GM21723 (cell line): ENCODE results near the gene PAPOLB.

ENCODE experiments used
- ATAC-seq: cut with Tn5 transposase; IDR thresholded peaks from one replicate; pipeline ENCODE4 v1.9.1; 2021; ENCODE audit warnings: mild to moderate bottlenecking, moderate library complexity; ENCODE audit not compliant: unreplicated experiment

The PAPOLB gene

DNA sequence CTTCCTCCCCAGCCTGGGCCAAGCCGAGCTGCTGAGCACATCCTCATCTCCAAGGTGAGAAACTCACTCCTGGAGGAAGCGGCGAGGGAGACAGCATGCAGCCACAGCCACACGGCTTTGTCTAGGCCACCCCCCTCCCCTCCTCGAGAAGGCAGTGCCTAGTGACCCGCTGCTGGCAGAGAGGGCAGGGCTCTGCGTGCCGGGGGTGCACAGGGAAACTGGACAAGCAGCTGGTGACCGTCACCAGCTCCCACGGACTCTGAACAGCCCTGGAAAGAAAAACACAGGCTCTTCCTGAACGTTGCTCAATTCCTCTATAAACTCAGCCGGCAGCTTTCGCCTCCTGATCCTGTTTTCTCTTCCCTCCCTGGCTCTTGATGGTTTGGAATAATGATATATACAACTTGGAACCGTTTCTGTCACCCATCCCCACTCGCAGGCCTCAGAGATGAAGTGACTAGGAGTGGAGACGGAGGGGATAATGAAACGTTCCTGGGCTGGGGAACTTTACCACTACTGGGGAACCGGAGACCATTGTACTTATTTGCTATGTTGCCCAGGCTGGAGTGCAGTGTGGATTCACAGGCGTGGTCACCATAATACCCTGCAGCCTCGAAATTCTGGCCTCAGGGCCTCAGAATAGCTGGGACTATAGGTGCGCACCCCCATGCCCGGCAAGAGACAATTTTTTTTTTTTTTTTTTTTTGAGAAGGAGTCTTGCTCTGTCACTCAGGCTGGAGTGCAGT is 19.3 kb downstream of the PAPOLB start:
- ATAC-seq: no peak

GRCh38 chr7:4841836-4842235 is 20.0 kb downstream of the PAPOLB start:
- no peak for ATAC-seq

GRCh38 chr7:4841007-4841784 is 20.6 kb downstream of the PAPOLB start:
- no peak for ATAC-seq

GRCh38 chr7:4840079-4840501 is 21.7 kb downstream of the PAPOLB start:
- ATAC-seq: no peak

- ATAC-seq: no peak
These were observed 23.1 kb downstream of the PAPOLB start for GRCh38 chr7:4838626-4839334.

- no peak for ATAC-seq
These were observed 23.8 kb downstream of the PAPOLB start for GRCh38 chr7:4837803-4838625.

- ATAC-seq: no peak
These were observed 24.6 kb downstream of the PAPOLB start for GRCh38 chr7:4837041-4837802.

DNA sequence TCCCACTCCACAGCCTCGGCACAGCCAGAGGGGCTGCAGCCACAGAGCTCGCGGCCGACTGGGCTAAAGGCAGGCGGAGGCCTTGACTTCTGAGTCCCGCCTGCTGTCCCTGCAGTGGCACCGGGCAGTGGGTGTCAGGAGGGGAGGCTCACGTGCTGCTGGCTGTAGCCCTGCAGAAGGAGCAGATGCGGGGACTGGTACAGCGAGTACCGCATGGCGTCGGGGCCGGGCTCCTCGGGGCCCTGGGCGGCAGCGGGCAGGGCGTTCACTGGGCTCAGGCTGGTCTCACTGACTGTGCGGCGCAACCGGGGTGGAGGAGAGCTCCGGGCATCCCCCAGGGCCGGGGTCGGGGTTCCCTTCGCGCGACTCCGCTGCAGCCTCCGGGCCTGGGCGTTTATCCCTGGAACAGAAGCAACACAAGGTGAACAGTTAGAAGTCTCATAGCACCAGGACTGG is 25.6 kb downstream of the PAPOLB start:
- no peak for ATAC-seq

DNA sequence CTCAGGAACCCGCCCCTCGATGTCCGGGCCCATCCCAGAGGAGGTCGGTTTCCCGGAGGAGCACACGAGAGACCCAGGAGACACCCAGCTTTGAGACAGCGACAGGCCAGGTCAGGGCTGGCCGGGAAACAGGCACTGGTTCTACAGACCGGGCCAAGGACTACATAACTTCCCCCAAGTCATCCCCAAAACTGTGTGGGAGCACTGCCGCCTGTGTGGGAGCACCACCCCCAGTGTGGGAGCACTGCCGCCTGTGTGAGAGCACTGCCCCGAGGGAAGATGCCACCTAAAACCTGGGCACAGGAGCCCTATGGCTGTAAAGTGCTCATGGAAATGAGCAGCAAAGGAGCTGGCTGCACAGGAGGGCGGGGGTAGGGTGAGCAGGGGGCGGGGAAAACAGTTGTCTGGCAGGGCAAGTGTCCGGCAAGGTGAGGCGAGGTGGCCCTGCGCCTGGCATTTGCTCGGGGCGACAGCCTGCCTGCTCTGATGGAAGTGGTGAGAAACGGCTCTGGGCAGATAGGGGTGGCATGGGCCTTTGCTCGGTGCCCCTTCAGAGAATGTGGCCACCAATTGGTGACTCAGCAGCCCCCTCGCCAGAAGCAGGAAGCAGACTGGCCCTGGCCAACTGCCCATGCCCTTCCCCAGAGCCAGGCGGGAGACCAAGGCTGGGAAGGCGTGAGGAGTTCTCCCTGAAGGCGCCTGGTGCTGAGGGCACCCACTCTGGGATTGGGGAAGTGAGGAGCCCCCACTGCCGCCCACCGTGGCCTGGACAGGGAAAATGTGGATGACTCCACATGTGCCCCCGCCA is 26.2 kb downstream of the PAPOLB start:
- no peak for ATAC-seq

GRCh38 chr7:4834601-4835397 is 27.0 kb downstream of the PAPOLB start:
- ATAC-seq: no peak

DNA sequence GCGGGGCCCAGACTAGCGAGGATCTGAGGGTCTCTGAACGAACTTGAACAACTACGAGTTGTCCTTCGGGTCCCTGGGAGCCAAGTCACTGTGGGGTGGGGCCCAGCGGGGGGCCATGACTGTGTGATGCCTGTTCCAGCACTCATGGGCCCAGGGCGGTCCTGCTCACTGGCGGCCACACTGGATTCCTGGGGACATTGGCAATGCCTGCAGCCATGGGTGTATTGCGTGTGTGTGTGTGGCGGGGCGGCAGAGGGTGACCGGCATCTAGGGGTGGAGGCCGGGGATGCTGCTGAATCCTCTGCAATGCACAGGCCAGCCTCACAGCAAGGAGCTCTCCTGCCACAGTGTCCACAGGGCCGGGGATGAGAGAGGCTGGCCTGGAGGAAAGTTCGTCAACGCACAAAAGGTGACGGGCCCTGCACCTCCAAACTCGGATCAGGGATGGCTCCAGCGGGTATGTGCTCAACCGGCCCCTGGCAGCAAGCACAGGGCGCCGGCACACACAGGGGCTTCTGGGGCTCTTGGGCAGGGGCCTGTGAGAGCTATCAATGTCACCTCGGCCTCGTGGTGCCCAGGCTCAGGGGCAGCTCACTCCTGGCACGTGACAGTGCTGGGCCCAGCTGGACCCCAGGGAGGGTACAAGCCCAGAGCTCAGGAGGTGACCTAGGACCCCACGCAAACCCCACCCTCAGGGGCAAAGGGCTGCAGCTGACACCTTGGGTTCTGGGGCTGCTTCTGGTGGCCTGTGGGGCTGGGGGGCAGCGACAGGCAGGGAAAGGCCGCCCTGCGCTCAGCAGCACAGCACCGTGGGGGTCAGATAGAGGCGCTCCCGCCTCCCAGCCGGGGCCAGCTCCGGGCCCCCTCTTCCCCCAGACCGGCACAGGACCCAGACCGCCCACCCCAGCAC is 27.9 kb downstream of the PAPOLB start:
- no peak for ATAC-seq

GRCh38 chr7:4833176-4833575 is 28.7 kb downstream of the PAPOLB start:
- no peak for ATAC-seq

DNA sequence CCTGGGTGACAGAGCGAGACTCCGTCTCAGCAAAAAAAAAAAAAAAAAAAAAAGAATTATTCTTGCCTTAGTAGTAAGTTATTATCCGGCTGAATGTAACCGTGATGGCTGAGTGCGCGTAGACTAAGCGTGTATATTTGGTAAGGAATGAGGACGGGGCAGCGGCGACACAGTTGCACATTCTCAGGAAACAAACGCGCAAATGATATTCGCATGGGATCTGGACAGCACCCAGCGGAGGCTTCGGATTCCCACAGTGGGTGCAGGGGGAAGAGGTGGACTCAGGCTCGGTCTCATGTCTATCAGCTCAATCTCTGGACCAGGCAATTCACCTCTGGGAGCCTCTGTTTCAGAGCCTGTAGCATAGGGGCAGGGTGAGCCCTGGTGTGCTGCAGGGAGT is 29.1 kb downstream of the PAPOLB start:
- no peak for ATAC-seq

DNA sequence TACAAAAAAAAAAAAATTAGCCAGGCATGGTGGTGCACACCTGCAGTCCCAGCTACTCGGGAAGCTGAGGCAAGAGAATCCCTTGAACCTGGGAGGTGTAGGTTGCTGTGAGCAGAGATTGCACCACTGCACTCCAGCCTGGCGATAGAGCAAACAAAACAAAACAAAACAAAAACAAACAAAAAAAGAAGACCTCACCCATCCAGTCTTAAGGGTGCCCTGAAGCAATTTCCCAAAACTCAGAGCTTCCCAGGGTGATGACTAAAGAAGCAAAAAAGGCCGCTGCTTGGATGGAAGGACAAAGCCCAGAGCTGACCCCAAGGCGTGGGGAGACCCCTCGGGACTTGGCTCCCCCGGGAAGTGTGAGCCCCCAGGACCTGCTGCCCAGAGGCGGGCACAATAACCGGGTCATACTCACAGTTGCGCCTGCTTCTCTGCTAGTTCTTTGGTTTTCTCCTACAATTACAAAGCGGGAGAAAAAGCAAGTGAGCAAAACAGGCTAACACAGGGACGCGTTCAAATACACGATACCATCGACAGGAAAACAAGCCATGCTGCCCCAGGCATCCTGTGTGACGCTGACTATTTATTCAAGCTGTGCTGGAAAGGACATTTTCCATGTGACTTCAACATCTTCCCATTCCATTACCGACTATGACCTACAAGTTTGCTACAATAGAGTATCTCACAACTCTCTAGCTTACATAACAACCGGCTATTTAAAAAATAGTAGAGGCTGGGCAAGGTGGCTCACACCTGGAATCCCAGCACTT is 29.9 kb downstream of the PAPOLB start:
- ATAC-seq: no peak

GRCh38 chr7:4830176-4830575 is 31.7 kb downstream of the PAPOLB start:
- ATAC-seq: no peak

GRCh38 chr7:4828720-4829383 is 33.0 kb downstream of the PAPOLB start:
- ATAC-seq: no peak
